KBM-7 (cell line): ENCODE data around the gene CRACR2A.

ENCODE experiments used
- DNase-seq: peaks from one replicate; pipeline ENCODE4 v3.0.0-alpha.2; 2015
- in situ Hi-C: fragments of 300-500 bp; cut with MboI; formaldehyde crosslinking; loops from 2 replicates; pipeline ENCODE4 v1.14.3; 2020; ENCODE audit warnings: low sequenced_read_pairs, low pct_unique_long_range_greater_than_20kb, mixed read lengths

CRACR2A gene

GRCh38 chr12:3607821-3608220, 145.1 kb downstream of the CRACR2A start:
- no peak for DNase-seq
- in situ Hi-C loops: no loop called here

- in situ Hi-C loops: no loop called here
- DNase-seq: no peak
Observed at GRCh38 chr12:3607039-3607720, 145.7 kb downstream of the CRACR2A start.

GRCh38 chr12:3606128-3606527, 146.8 kb downstream of the CRACR2A start:
- in situ Hi-C loops: no loop called here
- no peak for DNase-seq

DNA sequence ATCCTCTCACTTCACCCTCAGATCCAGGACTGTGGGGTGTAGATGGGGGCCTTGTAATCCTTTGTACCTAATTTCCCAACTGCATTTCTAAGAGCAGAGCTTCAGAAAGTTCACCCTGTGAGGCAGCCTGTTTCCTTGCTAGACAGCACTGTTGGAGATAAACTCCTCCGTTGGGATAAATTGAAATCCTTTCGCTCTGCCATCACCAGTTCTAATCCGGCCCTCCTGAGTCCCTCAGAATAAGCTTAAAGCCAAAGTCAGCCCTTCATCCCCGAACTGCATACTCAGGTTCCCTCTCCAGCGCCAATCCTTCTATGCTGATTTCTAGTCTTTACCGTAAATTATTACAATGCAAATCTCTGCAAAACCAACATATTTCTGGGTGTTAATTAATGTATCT, 147.2 kb downstream of the CRACR2A start:
- in situ Hi-C loops: no loop called here
- DNase-seq: no peak

- in situ Hi-C loops: no loop called here
- peak; percentile 21 for DNase-seq
Observed at GRCh38 chr12:3604748-3605586, 147.9 kb downstream of the CRACR2A start.

GRCh38 chr12:3604286-3604685, 148.6 kb downstream of the CRACR2A start:
- in situ Hi-C loops: no loop called here
- no peak for DNase-seq

DNA sequence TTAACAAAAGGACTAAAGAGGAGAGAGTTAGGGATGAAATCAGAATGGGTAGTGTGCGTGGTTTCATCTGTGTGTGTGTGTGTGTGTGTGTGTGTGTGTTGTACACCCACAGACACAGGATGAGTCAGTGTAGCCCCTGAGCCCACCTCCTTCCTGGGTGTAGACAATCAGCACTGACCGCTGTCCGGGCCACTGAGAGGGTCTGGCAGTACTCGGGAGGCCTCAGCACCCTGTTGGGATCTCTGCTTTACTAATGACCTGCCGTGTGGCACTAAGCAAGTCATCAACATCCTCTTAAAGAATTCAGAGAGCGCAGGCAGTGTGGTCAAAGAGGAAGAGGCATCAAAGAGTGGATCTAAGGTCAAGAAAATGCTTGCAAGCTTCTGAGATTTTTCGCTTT, 149.3 kb downstream of the CRACR2A start:
- in situ Hi-C loops: no loop called here
- DNase-seq: no peak

DNA sequence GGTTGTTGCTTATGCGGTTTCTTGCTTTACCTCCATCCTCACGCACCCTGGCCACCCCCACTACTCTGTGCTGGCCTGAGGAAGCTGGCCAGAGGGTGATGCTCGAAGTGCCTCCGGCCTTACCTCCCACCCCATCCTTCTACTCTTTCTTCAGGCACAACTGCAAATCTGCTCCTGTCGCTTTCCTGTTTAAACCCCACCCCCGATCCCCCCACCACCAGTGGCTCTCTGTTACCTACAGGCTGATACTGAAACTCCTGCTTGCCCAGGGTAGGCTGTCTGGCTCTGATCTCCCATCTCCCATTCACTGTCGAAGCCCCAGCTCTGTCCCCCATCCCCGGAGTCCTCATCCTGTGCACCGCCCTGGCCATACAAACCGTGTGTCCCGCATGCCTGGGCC, 150.4 kb downstream of the CRACR2A start:
- no peak for DNase-seq
- in situ Hi-C loops: no loop called here

- no peak for DNase-seq
- in situ Hi-C loops: no loop called here
Observed at GRCh38 chr12:3601461-3602150, 151.3 kb downstream of the CRACR2A start.

DNA sequence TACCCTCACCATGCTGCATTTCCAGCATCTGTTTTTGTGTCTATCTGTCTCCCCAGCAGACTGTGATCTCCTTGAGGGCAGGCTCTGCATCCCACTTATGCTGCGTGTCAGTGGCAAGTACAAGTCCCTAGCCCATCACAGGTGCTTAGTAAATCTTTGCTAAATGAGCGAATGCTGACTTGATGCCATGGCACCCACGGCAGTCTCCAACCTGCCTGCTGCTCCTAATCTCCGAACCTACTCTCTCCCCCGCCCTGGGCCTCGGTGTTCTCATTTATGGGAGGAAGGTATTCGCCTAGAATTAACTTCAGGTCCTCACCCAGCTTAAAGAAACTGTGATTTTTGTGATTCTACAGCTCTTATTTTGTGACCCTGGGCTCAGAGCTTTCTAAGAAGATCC, 152.0 kb downstream of the CRACR2A start:
- no peak for DNase-seq

GRCh38 chr12:3600039-3600720, 152.7 kb downstream of the CRACR2A start:
- no peak for DNase-seq

More for the DNA sequence above, 152.0 kb downstream of the CRACR2A start:
- in situ Hi-C loops: no loop called here

DNA sequence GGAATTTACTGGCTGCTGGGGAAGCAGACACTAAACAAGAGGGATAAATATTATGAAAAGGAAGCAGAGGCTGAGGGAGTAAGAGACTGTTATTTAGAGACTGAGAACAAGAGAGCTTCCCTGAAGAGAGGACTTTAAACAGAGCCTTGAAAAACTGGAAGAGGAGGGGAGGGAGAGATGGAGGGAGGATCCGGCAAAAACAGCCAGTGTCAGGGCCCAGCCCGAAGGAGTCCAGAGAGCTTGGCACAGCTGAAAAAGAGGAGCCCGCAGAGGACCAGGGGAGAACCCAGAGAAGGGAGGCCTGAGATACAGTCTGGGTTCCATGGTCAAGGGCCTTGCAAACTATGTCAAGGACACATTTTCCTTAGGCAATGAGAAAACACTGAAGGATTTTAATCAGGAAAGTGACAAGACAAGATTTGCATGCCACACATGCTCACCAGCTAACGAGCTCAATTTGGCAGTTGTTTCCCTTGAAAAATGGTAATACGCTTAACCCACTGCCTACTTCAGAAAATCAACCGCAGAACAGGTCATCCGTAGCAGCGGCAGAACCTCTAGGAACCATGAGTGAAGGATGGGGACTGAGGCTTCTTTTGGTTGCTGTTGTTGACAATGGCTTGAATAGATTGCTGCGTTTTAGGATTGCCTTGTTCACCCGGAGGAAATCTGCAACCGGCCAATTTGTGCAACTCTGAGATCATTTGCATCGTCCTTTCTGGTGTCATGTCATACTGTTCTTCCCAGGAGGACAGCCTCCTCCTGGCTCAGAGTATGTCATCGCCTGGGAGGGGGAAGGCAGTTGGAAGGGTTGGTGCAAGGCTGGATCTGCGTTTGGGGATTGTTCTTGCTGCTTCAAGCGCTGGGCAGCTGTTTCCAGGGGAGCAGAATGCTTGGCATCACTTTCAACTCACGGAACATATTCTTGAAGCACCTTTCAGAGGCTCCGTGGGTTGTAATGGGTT, 153.7 kb downstream of the CRACR2A start:
- in situ Hi-C loops: no loop called here

More at GRCh38 chr12:3600039-3600720, 152.7 kb downstream of the CRACR2A start:
- in situ Hi-C loops: no loop called here

DNA sequence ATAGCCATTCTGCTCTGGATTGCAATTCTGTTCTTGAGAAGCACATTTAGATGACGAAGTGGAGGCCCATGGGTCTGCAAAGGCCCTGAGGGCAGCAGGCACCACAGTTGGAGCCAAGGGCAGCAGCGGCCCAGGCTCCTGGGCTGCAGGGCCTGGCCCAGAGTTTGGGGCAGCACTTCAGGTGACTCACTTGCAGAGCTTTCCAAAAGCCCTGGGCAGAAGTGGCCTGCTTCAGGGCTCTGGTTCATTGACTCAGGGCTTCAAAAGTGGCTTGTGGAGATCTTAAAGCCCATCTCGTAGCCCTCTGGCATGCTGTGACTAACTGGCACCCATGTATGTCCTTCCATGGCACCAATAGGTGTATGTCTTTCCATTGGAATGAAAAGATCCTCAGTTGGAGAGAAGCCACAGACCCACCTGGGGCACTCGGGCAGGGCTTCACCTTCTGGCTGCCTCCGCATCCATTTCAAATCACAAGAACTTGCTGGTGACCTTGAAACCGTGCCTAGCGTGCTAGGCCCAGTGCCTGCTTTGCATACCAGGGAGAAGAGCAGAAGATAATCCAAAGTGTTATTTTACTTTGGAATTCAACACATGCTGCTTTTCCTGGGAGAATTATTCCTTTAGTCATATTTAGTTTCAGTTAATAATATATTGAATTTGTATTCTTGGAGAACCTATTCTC, 155.2 kb downstream of the CRACR2A start:
- DNase-seq: no peak
- in situ Hi-C loops: no loop called here

More for the DNA sequence above, 153.7 kb downstream of the CRACR2A start:
- DNase-seq: no peak

DNA sequence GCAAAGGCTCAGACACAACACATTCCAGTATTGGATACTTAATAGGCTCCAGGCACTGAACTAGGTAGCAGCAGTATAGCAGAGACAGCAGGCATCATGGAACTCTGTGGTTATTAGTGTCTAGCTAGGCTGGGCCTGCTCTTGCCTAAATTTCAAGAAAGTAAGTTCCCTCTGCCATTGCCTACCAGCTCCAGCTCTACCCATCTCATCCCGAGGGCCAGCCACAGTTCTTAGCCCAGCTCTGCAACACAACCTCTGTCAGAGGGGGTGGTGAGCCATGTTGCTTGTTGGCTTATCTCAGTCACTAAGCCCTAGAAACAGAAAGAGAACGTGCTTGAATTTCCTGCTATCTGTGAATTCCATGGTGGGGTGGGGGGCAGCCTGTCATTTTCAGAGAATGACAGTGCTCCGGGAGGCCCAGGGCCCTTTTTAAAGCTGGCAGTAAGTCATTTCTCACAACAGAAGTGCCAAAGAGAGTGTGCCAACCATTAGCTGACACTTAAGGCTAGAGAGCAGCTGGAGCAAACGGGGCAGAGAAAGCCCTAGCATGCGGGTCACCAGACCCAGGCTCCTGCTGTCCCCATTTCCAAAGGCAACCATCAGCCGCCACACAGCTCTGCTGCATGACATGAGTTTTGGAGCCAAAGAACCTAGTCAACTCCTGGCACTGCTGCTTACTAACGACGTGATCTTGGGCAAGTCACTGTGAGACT, 156.1 kb downstream of the CRACR2A start:
- no peak for DNase-seq
- in situ Hi-C loops: no loop called here

GRCh38 chr12:3595721-3596120, 157.2 kb downstream of the CRACR2A start:
- in situ Hi-C loops: no loop called here
- DNase-seq: no peak

DNA sequence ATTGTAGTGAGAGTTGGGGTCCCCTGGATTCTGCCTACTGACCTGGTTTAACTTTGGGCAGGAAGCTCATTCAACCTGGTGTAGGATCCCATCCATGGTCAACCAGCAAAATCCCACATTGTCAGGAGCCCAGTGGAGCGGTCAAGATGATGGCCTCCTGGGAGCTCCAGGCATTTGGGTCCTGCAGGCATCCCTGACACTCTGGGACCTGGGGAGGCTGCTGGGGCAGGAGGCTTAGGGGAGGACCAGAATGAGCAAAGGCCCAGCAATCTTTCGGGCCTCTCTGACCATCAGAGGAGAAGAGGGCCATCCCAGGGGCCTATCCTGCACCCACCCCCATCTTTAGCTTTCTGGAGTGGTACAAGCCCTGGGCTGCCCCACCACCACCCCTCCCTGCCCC, 157.9 kb downstream of the CRACR2A start:
- in situ Hi-C loops: no loop called here
- no peak for DNase-seq

GRCh38 chr12:3593906-3594483, 158.9 kb downstream of the CRACR2A start:
- no peak for DNase-seq
- in situ Hi-C loops: no loop called here
